Measurements from ENCODE around the gene TRANK1. TPM values are rescaled to one million over a fixed set of nuclear protein-coding genes. Genes with fewer than 3 reads are reported as not detected.

Gene TRANK1
- total RNA-seq, 1 donor from 2014 or later, result 27.1 TPM

- DNase-seq (ENCODE audit: low spot score) (no peak), ATAC-seq (no peak)
These were observed 85.4 kb downstream of the TRANK1 start for GRCh38 chr3:36859494-36859893.

GRCh38 chr3:36852071-36852470 is 92.8 kb downstream of the TRANK1 start:
- DNase-seq (ENCODE audit: low spot score), result no peak

GRCh38 chr3:36850743-36851142 is 94.1 kb downstream of the TRANK1 start:
- no peak for DNase-seq (ENCODE audit: low spot score)

More at GRCh38 chr3:36852071-36852470, 92.8 kb downstream of the TRANK1 start:
- ATAC-seq, result no peak

GRCh38 chr3:36846406-36846805 is 98.4 kb downstream of the TRANK1 start:
- no peak for ATAC-seq
- no peak for DNase-seq (ENCODE audit: low spot score)

More at GRCh38 chr3:36850743-36851142, 94.1 kb downstream of the TRANK1 start:
- no peak for ATAC-seq

GRCh38 chr3:36843065-36844051 is 101.5 kb downstream of the TRANK1 start:
- DNase-seq (ENCODE audit: low spot score) (no peak), ATAC-seq (peak; percentile 46)

GRCh38 chr3:36842275-36842674 is 102.6 kb downstream of the TRANK1 start:
- DNase-seq (ENCODE audit: low spot score), result no peak

GRCh38 chr3:36840453-36840921 is 104.4 kb downstream of the TRANK1 start:
- DNase-seq (ENCODE audit: low spot score), result no peak

More at GRCh38 chr3:36842275-36842674, 102.6 kb downstream of the TRANK1 start:
- ATAC-seq, result no peak

GRCh38 chr3:36837089-36837488 is 107.8 kb downstream of the TRANK1 start:
- ATAC-seq (no peak), DNase-seq (ENCODE audit: low spot score) (no peak)

More at GRCh38 chr3:36840453-36840921, 104.4 kb downstream of the TRANK1 start:
- ATAC-seq, result no peak

- no peak for ATAC-seq
- DNase-seq (ENCODE audit: low spot score), result no peak
These were observed 111.6 kb downstream of the TRANK1 start for GRCh38 chr3:36833160-36833814.

- no peak for DNase-seq (ENCODE audit: low spot score)
- no peak for ATAC-seq
These were observed 112.4 kb downstream of the TRANK1 start for GRCh38 chr3:36832406-36832805.

- DNase-seq (ENCODE audit: low spot score) (peak; percentile 27), ATAC-seq (no peak)
These were observed 117.7 kb downstream of the TRANK1 start for GRCh38 chr3:36827133-36827532.

- ATAC-seq, result no peak
- no peak for DNase-seq (ENCODE audit: low spot score)
These were observed 118.6 kb downstream of the TRANK1 start for GRCh38 chr3:36826240-36826639.

- ATAC-seq (no peak), DNase-seq (ENCODE audit: low spot score) (no peak)
These were observed 120.4 kb downstream of the TRANK1 start for GRCh38 chr3:36824443-36824842.

GRCh38 chr3:36823806-36824205 is 121.0 kb downstream of the TRANK1 start:
- peak; percentile 48 for ATAC-seq
- DNase-seq (ENCODE audit: low spot score), result no peak

- ATAC-seq, result no peak
- DNase-seq (ENCODE audit: low spot score), result no peak
These were observed 124.8 kb downstream of the TRANK1 start for GRCh38 chr3:36820083-36820482.

GRCh38 chr3:36817806-36818533 is 126.9 kb downstream of the TRANK1 start:
- no peak for ATAC-seq
- no peak for DNase-seq (ENCODE audit: low spot score)

- ATAC-seq, result no peak
- no peak for DNase-seq (ENCODE audit: low spot score)
These were observed 129.5 kb downstream of the TRANK1 start for GRCh38 chr3:36815375-36815774.

- no peak for DNase-seq (ENCODE audit: low spot score)
- ATAC-seq, result no peak
These were observed 130.1 kb downstream of the TRANK1 start for GRCh38 chr3:36814776-36815175.

GRCh38 chr3:36814066-36814717 is 130.7 kb downstream of the TRANK1 start:
- ATAC-seq (no peak), DNase-seq (ENCODE audit: low spot score) (no peak)

GRCh38 chr3:36813305-36813704 is 131.5 kb downstream of the TRANK1 start:
- no peak for DNase-seq (ENCODE audit: low spot score)
- no peak for ATAC-seq

Measured in left lobe of liver (tissue), 2 donors.